ENCODE results near the gene TCP11. TPM values are rescaled to one million over a fixed set of nuclear protein-coding genes. Genes with fewer than 3 reads are reported as not detected.

The TCP11 gene
- total RNA-seq, 1 donor, result 2.2 TPM

- no peak for DNase-seq (ENCODE audit: low read depth in 2 of 3, low spot score in 2 of 3)
Measured at GRCh38 chr6:35173427-35174087, 32.4 kb upstream of the TCP11 start.

GRCh38 chr6:35173044-35173426 lies 31.9 kb upstream of the TCP11 start:
- no peak for DNase-seq (ENCODE audit: low read depth in 2 of 3, low spot score in 2 of 3)

- no peak for DNase-seq (ENCODE audit: low read depth in 2 of 3, low spot score in 2 of 3)
Measured at GRCh38 chr6:35170891-35171290, 29.8 kb upstream of the TCP11 start.

- no peak for DNase-seq (ENCODE audit: low read depth in 2 of 3, low spot score in 2 of 3)
Measured at GRCh38 chr6:35170166-35170565, 29.0 kb upstream of the TCP11 start.

GRCh38 chr6:35168461-35168861 lies 27.3 kb upstream of the TCP11 start:
- DNase-seq (ENCODE audit: low read depth in 2 of 3, low spot score in 2 of 3), result no peak

GRCh38 chr6:35167505-35167904 lies 26.4 kb upstream of the TCP11 start:
- no peak for DNase-seq (ENCODE audit: low read depth in 2 of 3, low spot score in 2 of 3)

GRCh38 chr6:35166520-35166919 lies 25.4 kb upstream of the TCP11 start:
- DNase-seq (ENCODE audit: low read depth in 2 of 3, low spot score in 2 of 3), result no peak

- no peak for DNase-seq (ENCODE audit: low read depth in 2 of 3, low spot score in 2 of 3)
Measured at GRCh38 chr6:35166116-35166515, 25.0 kb upstream of the TCP11 start.

GRCh38 chr6:35165630-35166071 lies 24.5 kb upstream of the TCP11 start:
- DNase-seq (ENCODE audit: low read depth in 2 of 3, low spot score in 2 of 3), result no peak

- no peak for DNase-seq (ENCODE audit: low read depth in 2 of 3, low spot score in 2 of 3)
Measured at GRCh38 chr6:35164868-35165267, 23.7 kb upstream of the TCP11 start.

- DNase-seq (ENCODE audit: low read depth in 2 of 3, low spot score in 2 of 3), result no peak
Measured at GRCh38 chr6:35164277-35164676, 23.1 kb upstream of the TCP11 start.

- no peak for DNase-seq (ENCODE audit: low read depth in 2 of 3, low spot score in 2 of 3)
Measured at GRCh38 chr6:35163836-35164235, 22.7 kb upstream of the TCP11 start.

- DNase-seq (ENCODE audit: low read depth in 2 of 3, low spot score in 2 of 3), result no peak
Measured at GRCh38 chr6:35161776-35162607, 20.9 kb upstream of the TCP11 start.

GRCh38 chr6:35161266-35161665 lies 20.1 kb upstream of the TCP11 start:
- no peak for DNase-seq (ENCODE audit: low read depth in 2 of 3, low spot score in 2 of 3)

GRCh38 chr6:35160642-35161041 lies 19.5 kb upstream of the TCP11 start:
- no peak for DNase-seq (ENCODE audit: low read depth in 2 of 3, low spot score in 2 of 3)

GRCh38 chr6:35158520-35158919 lies 17.4 kb upstream of the TCP11 start:
- no peak for DNase-seq (ENCODE audit: low read depth in 2 of 3, low spot score in 2 of 3)

GRCh38 chr6:35154947-35155346 lies 13.8 kb upstream of the TCP11 start:
- DNase-seq (ENCODE audit: low read depth in 2 of 3, low spot score in 2 of 3), result no peak

- DNase-seq (ENCODE audit: low read depth in 2 of 3, low spot score in 2 of 3), result no peak
Measured at GRCh38 chr6:35154262-35154661, 13.1 kb upstream of the TCP11 start.

GRCh38 chr6:35152067-35152707 lies 11.0 kb upstream of the TCP11 start:
- no peak for DNase-seq (ENCODE audit: low read depth in 2 of 3, low spot score in 2 of 3)

- DNase-seq (ENCODE audit: low read depth in 2 of 3, low spot score in 2 of 3), result no peak
Measured at GRCh38 chr6:35151466-35151865, 10.3 kb upstream of the TCP11 start.

GRCh38 chr6:35149891-35150566 lies 8.9 kb upstream of the TCP11 start:
- no peak for DNase-seq (ENCODE audit: low read depth in 2 of 3, low spot score in 2 of 3)
